Keratinocyte (primary cell): ENCODE measurements around the gene CSGALNACT2. TPM values are rescaled to one million over a fixed set of nuclear protein-coding genes. Genes with fewer than 3 reads are reported as not detected.

Source experiments
- DNase-seq: peaks from one replicate; pipeline ENCODE4 v3.0.0-alpha.2; 2011; ENCODE audit warnings: low read depth, missing footprints, low spot score
- FAIRE-seq: peaks from 2 replicates; lab custom pipeline; 2011; peaks lifted over from hg19 to GRCh38; lab: Jason Lieb, UNC
- H2AFZ ChIP-seq: 2 replicates; pipeline ENCODE4 v1.6.0; 2012; ENCODE audit warnings: low read length, control low read depth, inconsistent platforms; ENCODE audit not compliant: control insufficient read depth
- H3K27ac ChIP-seq: 2 replicates; pipeline ENCODE4 v1.5.1; 2011; ENCODE audit warnings: low read length; ENCODE audit not compliant: control insufficient read depth, insufficient read depth
- H3K27me3 ChIP-seq: 3 replicates; pipeline ENCODE4 v1.6.0; 2011; ENCODE audit warnings: low read length; ENCODE audit not compliant: control insufficient read depth, insufficient read depth; ENCODE audit errors: extremely low read depth
- H3K36me3 ChIP-seq, 2 experiments: 2 replicates in 1 of 2; 3 replicates in 1 of 2; pipeline ENCODE4 v1.5.1; 2011; ENCODE audit warnings: low read length in 2 of 2, mild to moderate bottlenecking in 1 of 2; ENCODE audit not compliant: control insufficient read depth in 2 of 2, insufficient read depth in 2 of 2; ENCODE audit errors: extremely low read depth in 1 of 2
- H3K4me1 ChIP-seq: 3 replicates; pipeline ENCODE4 v1.5.1; 2011; ENCODE audit warnings: low read length; ENCODE audit not compliant: control insufficient read depth, insufficient read depth; ENCODE audit errors: extremely low read depth
- H3K4me2 ChIP-seq: 3 replicates; pipeline ENCODE4 v1.6.0; 2011; ENCODE audit warnings: low read depth, low read length; ENCODE audit not compliant: control insufficient read depth, insufficient read depth; ENCODE audit errors: extremely low read depth
- H3K4me3 ChIP-seq, 3 experiments: fragments of 200-600 bp in 1 of 3; sonication (generic) in 1 of 3; 2 replicates in 2 of 3; 3 replicates in 1 of 3; pipeline ENCODE4 v1.5.1; 2011 to 2016; ENCODE audit warnings: low read length in 3 of 3, mild to moderate bottlenecking in 3 of 3, control low read depth in 2 of 3, inconsistent platforms in 1 of 3, low read depth in 1 of 3, mixed read lengths in 1 of 3, mixed run types in 1 of 3, moderate library complexity in 1 of 3; ENCODE audit not compliant: control insufficient read depth in 2 of 3, insufficient read depth in 2 of 3; ENCODE audit errors: extremely low read depth in 1 of 3
- H3K79me2 ChIP-seq: 2 replicates; pipeline ENCODE4 v1.6.0; 2012; ENCODE audit warnings: low read length; ENCODE audit not compliant: control insufficient read depth, insufficient read depth
- H3K9ac ChIP-seq: 3 replicates; pipeline ENCODE4 v1.6.0; 2011; ENCODE audit warnings: low read length; ENCODE audit not compliant: control insufficient read depth, insufficient read depth; ENCODE audit errors: extremely low read depth
- H3K9me1 ChIP-seq: 3 replicates; pipeline ENCODE4 v1.6.0; 2011; ENCODE audit warnings: low read length; ENCODE audit not compliant: control insufficient read depth, insufficient read depth; ENCODE audit errors: extremely low read depth
- H3K9me3 ChIP-seq: 2 replicates; pipeline ENCODE4 v1.5.1; 2012; ENCODE audit warnings: low read depth, low read length; ENCODE audit not compliant: control insufficient read depth
- H4K20me1 ChIP-seq: 3 replicates; pipeline ENCODE4 v1.6.0; 2011; ENCODE audit warnings: low read length; ENCODE audit not compliant: control insufficient read depth, insufficient read depth; ENCODE audit errors: extremely low read depth
- CTCF ChIP-seq, 3 experiments: IDR thresholded peaks in 1 of 3; conservative IDR thresholded peaks in 1 of 3; optimal IDR thresholded peaks in 1 of 3; 2 replicates in 2 of 3; 3 replicates in 1 of 3; pipeline versions ENCODE3 to v1.5.1; 2011; ENCODE audit warnings: low read length in 3 of 3, mild to moderate bottlenecking in 3 of 3, moderate library complexity in 2 of 3, control low read depth in 1 of 3, inconsistent platforms in 1 of 3; ENCODE audit not compliant: insufficient read depth in 2 of 3; ENCODE audit errors: extremely low read depth in 1 of 3
- EZH2 ChIP-seq: IDR thresholded peaks from one replicate; pipeline ENCODE4 v1.6.1; 2012; ENCODE audit warnings: inconsistent platforms, mild to moderate bottlenecking, low read length, moderate library complexity
- dilution Hi-C: fragments of 300-500 bp; cut with MboI; formaldehyde crosslinking; loops from one replicate; pipeline ENCODE4 v1.7.0; 2020; ENCODE audit warnings: low sequenced_read_pairs; ENCODE audit not compliant: extremely low pct_ligation_motif_present
- polyA plus RNA-seq, 5 experiments: library from polyadenylated mRNA; depleted of rRNA in 3 of 5; stranded (reverse) in 3 of 5; stranded (forward) in 1 of 5; unstranded in 1 of 5; fragments of >200 nt; gene quantifications; 1 replicate in 1 of 5; 2 replicates in 3 of 5; 3 replicates in 1 of 5; pipeline versions ENCODE4 v1.2.1 to v1.2.3, GENCODE V29; 2011 to 2012; ENCODE audit warnings: missing spikeins in 2 of 5, low read depth in 1 of 5, low replicate concordance in 1 of 5

Gene CSGALNACT2
- polyA plus RNA-seq, 1 donor (not counting 4 experiments of a cell fraction or from before 2014, with no cell fraction given), result 19.7 TPM

- no peak overlapping the region for H3K9ac ChIP-seq
- dilution Hi-C loops, result no loop called here
- H3K4me1 ChIP-seq, result no peaks in the 10 kb centered on the region
- no peaks in the 10 kb centered on the region for H3K79me2 ChIP-seq
- no peak overlapping the region for H3K4me2 ChIP-seq
- no peaks in the 10 kb centered on the region for H3K27me3 ChIP-seq
- FAIRE-seq (no peak), DNase-seq (no peak)
- H3K27ac ChIP-seq, result no peak overlapping the region
- no peaks in the 10 kb centered on the region for H3K36me3 ChIP-seq
- no peak overlapping the region for H3K4me3 ChIP-seq
- no peaks in the 10 kb centered on the region for H3K9me1 ChIP-seq
- no peaks in the 10 kb centered on the region for H3K9me3 ChIP-seq
- no peaks in the 10 kb centered on the region for H4K20me1 ChIP-seq
- TF ChIP-seq CTCF (optimal IDR thresholded peaks at IDR 0.05 in 1 of 3, IDR thresholded peaks at IDR 0.05 in 1 of 3, conservative IDR thresholded peaks at IDR 0.05 in 1 of 3; ENCODE audit: extremely low read depth in 1 of 3, insufficient read depth in 2 of 3, low read length in 3 of 3) (no peak), EZH2 (no peak)
- H2AFZ ChIP-seq, result no peak overlapping the region
Observed at GRCh38 chr10:43123361-43124093, 14.7 kb upstream of the CSGALNACT2 start.

GRCh38 chr10:43124094-43124521 is 14.1 kb upstream of the CSGALNACT2 start:
- Histone ChIP-seq H3K4me2 (no peak overlapping the region), H3K9ac (no peak overlapping the region), H3K9me3 (no peaks in the 10 kb centered on the region), H3K27ac (no peak overlapping the region), H3K4me1 (peaks cover 5% of the 10 kb centered on the region), H3K79me2 (no peaks in the 10 kb centered on the region), H3K36me3 (no peaks in the 10 kb centered on the region), H3K9me1 (no peaks in the 10 kb centered on the region), H3K27me3 (no peaks in the 10 kb centered on the region), H3K4me3 (no peak overlapping the region), H4K20me1 (no peaks in the 10 kb centered on the region), H2AFZ (no peak overlapping the region)
- dilution Hi-C loops, result no loop called here
- FAIRE-seq (no peak), DNase-seq (no peak)
- TF ChIP-seq CTCF (optimal IDR thresholded peaks at IDR 0.05 in 1 of 3, IDR thresholded peaks at IDR 0.05 in 1 of 3, conservative IDR thresholded peaks at IDR 0.05 in 1 of 3; ENCODE audit: extremely low read depth in 1 of 3, insufficient read depth in 2 of 3, low read length in 3 of 3) (no peak), EZH2 (no peak)
